K562 (cell line): ENCODE data around the gene SULT2B1. TPM values are rescaled to one million over a fixed set of nuclear protein-coding genes. Genes with fewer than 3 reads are reported as not detected.

Source experiments
- BCLAF1 ChIP-seq, 2 experiments: fragments of 450-650 bp in 1 of 2; IDR thresholded peaks; 2 replicates each; pipeline ENCODE4 v1.6.1; 2011 to 2017; ENCODE audit warnings: low read depth in 2 of 2, antibody characterized with exemption in 1 of 2, borderline replicate concordance in 1 of 2, low read length in 1 of 2, mild to moderate bottlenecking in 1 of 2, mixed read lengths in 1 of 2; ENCODE audit not compliant: control insufficient read depth in 1 of 2
- E2F8 ChIP-seq: fragments of 450-650 bp; IDR thresholded peaks from 2 replicates; pipeline ENCODE4 v1.7.1; 2018; ENCODE audit warnings: mild to moderate bottlenecking, low read depth; ENCODE audit not compliant: partially characterized antibody
- GATA2 ChIP-seq: sonication (generic); formaldehyde crosslinking; IDR thresholded peaks from 2 replicates; pipeline ENCODE4 v1.4.0; 2020; ENCODE audit warnings: mild to moderate bottlenecking, missing genetic modification reagents
- JUND ChIP-seq, 2 experiments: IDR thresholded peaks; 2 replicates in 1 of 2; 3 replicates in 1 of 2; pipeline ENCODE4 v1.6.1; 2011; ENCODE audit warnings: borderline replicate concordance in 2 of 2, low read depth in 2 of 2, low read length in 2 of 2, improper control_type of control experiment in 1 of 2, missing biosample characterization in 1 of 2, missing genetic modification characterization in 1 of 2, missing genetic modification reagents in 1 of 2
- MAFK ChIP-seq: IDR thresholded peaks from 2 replicates; pipeline ENCODE4 v1.6.1; 2011; ENCODE audit warnings: low read length, improper control_type of control experiment
- MED1 ChIP-seq: sonication (generic); formaldehyde crosslinking; IDR thresholded peaks from 2 replicates; pipeline ENCODE4 v1.8.1; 2023; ENCODE audit warnings: missing genetic modification reagents, borderline replicate concordance
- MTA1 ChIP-seq: fragments of 450-650 bp; IDR thresholded peaks from 2 replicates; pipeline ENCODE4 v1.6.1; 2017; ENCODE audit warnings: borderline replicate concordance
- NCOR1 ChIP-seq: fragments of 450-650 bp; IDR thresholded peaks from 2 replicates; pipeline ENCODE4 v1.6.1; 2016; ENCODE audit warnings: mild to moderate bottlenecking, moderate library complexity
- NKRF ChIP-seq: fragments of 450-650 bp; IDR thresholded peaks from 2 replicates; pipeline ENCODE4 v1.6.1; 2016; ENCODE audit warnings: borderline replicate concordance
- PTBP1 ChIP-seq: fragments of 200-400 bp; formaldehyde crosslinking; IDR thresholded peaks from 2 replicates; pipeline ENCODE4 v1.6.1; 2017; ENCODE audit warnings: low read depth, low read length
- TAL1 ChIP-seq: fragments of 450-650 bp; IDR thresholded peaks from 2 replicates; pipeline ENCODE4 v1.6.1; 2016; ENCODE audit warnings: mild to moderate bottlenecking
- THAP12 ChIP-seq: fragments of 250-450 bp; sonication (Bioruptor Pico); IDR thresholded peaks from 2 replicates; pipeline ENCODE4 v1.9.0; 2021; ENCODE audit warnings: mild to moderate bottlenecking, inconsistent platforms
- ZBTB7A ChIP-seq: IDR thresholded peaks from 2 replicates; pipeline ENCODE4 v1.6.1; 2011; ENCODE audit warnings: low read depth, mild to moderate bottlenecking, low read length, moderate library complexity, borderline replicate concordance; ENCODE audit not compliant: control insufficient read depth
- ZFPM2 ChIP-seq: fragments of 250-450 bp; sonication (Bioruptor Pico); IDR thresholded peaks from 2 replicates; pipeline ENCODE4 v1.5.1; 2022; ENCODE audit warnings: mild to moderate bottlenecking
- ZNF217 ChIP-seq: sonication (generic); formaldehyde crosslinking; IDR thresholded peaks from 2 replicates; pipeline ENCODE4 v1.8.0; 2022; ENCODE audit warnings: mild to moderate bottlenecking, missing genetic modification reagents
- ZNF253 ChIP-seq: fragments of 250-450 bp; sonication (Bioruptor Pico); conservative IDR thresholded peaks from 2 replicates; pipeline ENCODE4 v1.6.1; 2021; ENCODE audit warnings: mild to moderate bottlenecking
- polyA plus RNA-seq, 8 experiments: library from polyadenylated mRNA; depleted of rRNA in 4 of 8; stranded (reverse) in 5 of 8; unstranded in 3 of 8; fragments of >200 nt; fragmentation: Nextera tagmentation in 2 of 8; fragmentation: Illumina TruSeq in 1 of 8; extraction: Ambion mirVana in 2 of 8; extraction: Trizol in 1 of 8; gene quantifications; 2 replicates each; pipeline versions ENCODE4 v1.2.1 to v1.2.3, GENCODE V29; 2011 to 2014; ENCODE audit warnings: inconsistent platforms in 1 of 8, missing spikeins in 1 of 8
- total RNA-seq, 7 experiments: library from RNA; depleted of rRNA in 6 of 7; stranded (reverse); fragments of >200 nt in 6 of 7; fragmentation: Illumina TruSeq in 2 of 7; extraction: Trizol in 2 of 7; gene quantifications; 2 replicates each; pipeline versions ENCODE4 v1.2.1 to v1.2.3, GENCODE V29; 2011 to 2021; ENCODE audit warnings: low replicate concordance in 1 of 7

SULT2B1 gene
- total and polyA plus RNA-seq, 9 of the 15 experiments (the other 6 are each of a cell fraction or from before 2014, with no cell fraction given), result 0.09 to 0.62 (median 0.22) TPM; not detected in 2

- TF ChIP-seq E2F8, result peak; percentile 76
- TF ChIP-seq JUND (IDR thresholded peaks at IDR 0.05; ENCODE audit: borderline replicate concordance, low read depth, low read length), result no peak
- no peak for TF ChIP-seq JUND (tag; IDR thresholded peaks at IDR 0.05; ENCODE audit: borderline replicate concordance, low read depth, low read length)
- TF ChIP-seq PTBP1, result 0 out of 2 replicates have a peak, but pooled peaks have one; percentile 71
- TF ChIP-seq ZNF217 (CRISPR knock-in tag), result no peak
- 0 out of 2 replicates have a peak, but pooled peaks have one; percentile 26 for TF ChIP-seq ZFPM2
- TF ChIP-seq NKRF, result no peak
- TF ChIP-seq ZNF253, result peak; percentile 83; the same call in 1 of the 2 replicates
- no peak; the same call in 1 of the 2 replicates for TF ChIP-seq THAP12 (CRISPR knock-in tag)
- peak; percentile 57 for TF ChIP-seq NCOR1
- no peak for TF ChIP-seq BCLAF1 (IDR thresholded peaks at IDR 0.05; ENCODE audit: borderline replicate concordance in 1 of 2, control insufficient read depth in 1 of 2, low read depth in 2 of 2, low read length in 1 of 2)
- TF ChIP-seq GATA2 (CRISPR knock-in tag), result no peak
- peak; percentile 52; the same call in 1 of the 2 replicates for TF ChIP-seq ZBTB7A
- no peak for TF ChIP-seq TAL1
- no peak for TF ChIP-seq MTA1
- no peak for TF ChIP-seq MED1 (CRISPR knock-in tag)
- no peak for TF ChIP-seq MAFK
Observed at GRCh38 chr19:48614436-48615230, 62.7 kb downstream of the SULT2B1 start, which contains the start of gene FAM83E (continued).
